Natural killer cell (primary cell): Measurements from ENCODE around the gene TRAF3. TPM values are rescaled to one million over a fixed set of nuclear protein-coding genes. Genes with fewer than 3 reads are reported as not detected.
A peak's percentile ranks its signal among the peaks of the same experiment; 100 is the strongest.

Source experiments
- ATAC-seq, 3 donors: fragments of 150-1000 bp in 2 of 3; fragments of 200-7000 bp in 1 of 3; cut with Tn5 transposase; 1 replicate in 1 of 3; 2 replicates in 2 of 3; pipeline ENCODE4 v1.10.0; 2021; ENCODE audit warnings: mild to moderate bottlenecking in 2 of 3, moderate library complexity in 2 of 3
- DNase-seq, 2 donors: peaks; one replicate each; pipeline versions ENCODE4 v3.0.0 to v3.0.0-alpha.2; 2013 to 2021; ENCODE audit warnings: mixed read lengths in 1 of 2
- H3K27ac ChIP-seq: one replicate; pipeline ENCODE4 v1.5.1; 2013; ENCODE audit warnings: mild to moderate bottlenecking, low read length
- H3K27me3 ChIP-seq: one replicate; pipeline ENCODE4 v1.6.1; 2013; ENCODE audit warnings: low read length; ENCODE audit not compliant: control insufficient read depth, insufficient read depth
- H3K36me3 ChIP-seq: one replicate; pipeline ENCODE4 v1.6.1; 2013; ENCODE audit warnings: low read length; ENCODE audit not compliant: control insufficient read depth, insufficient read depth
- H3K4me1 ChIP-seq: one replicate; pipeline ENCODE4 v1.6.1; 2013; ENCODE audit warnings: low read length; ENCODE audit not compliant: control insufficient read depth, insufficient read depth
- H3K4me3 ChIP-seq: one replicate; pipeline ENCODE4 v1.5.1; 2013; ENCODE audit warnings: low read length
- H3K9me3 ChIP-seq: one replicate; pipeline ENCODE4 v1.6.1; 2013; ENCODE audit warnings: low read length; ENCODE audit not compliant: control insufficient read depth, insufficient read depth
- H3K27ac Mint-ChIP-seq, 2 donors: one replicate each; pipeline ENCODE4 v1.8.0; 2022; ENCODE audit warnings: mild to moderate bottlenecking in 2 of 2, mixed read lengths in 2 of 2, moderate library complexity in 1 of 2
- H3K27me3 Mint-ChIP-seq, 2 donors: one replicate each; pipeline ENCODE4 v1.8.0; 2022; ENCODE audit warnings: low read depth in 2 of 2, mixed read lengths in 2 of 2
- H3K36me3 Mint-ChIP-seq: one replicate; pipeline ENCODE4 v1.8.0; 2022; ENCODE audit warnings: mixed read lengths
- H3K4me1 Mint-ChIP-seq, 2 donors: one replicate each; pipeline ENCODE4 v1.8.0; 2022; ENCODE audit warnings: mixed read lengths in 2 of 2
- H3K4me3 Mint-ChIP-seq: one replicate; pipeline ENCODE4 v1.8.0; 2022; ENCODE audit warnings: mild to moderate bottlenecking, moderate library complexity, mixed read lengths
- H3K9me3 Mint-ChIP-seq, 2 donors: one replicate each; pipeline ENCODE4 v1.8.0; 2022; ENCODE audit warnings: mixed read lengths in 2 of 2
- CTCF ChIP-seq: fragments of 200-600 bp; IDR thresholded peaks from one replicate; pipeline ENCODE4 v1.8.0; 2022; ENCODE audit warnings: antibody characterized with exemption
- WGBS: methylation state at CpG from one replicate; pipeline ENCODE4 v1.1.7; 2013; ENCODE audit warnings: missing lambda C conversion rate; ENCODE audit not compliant: insufficient coverage; 5-methylcytosine and 5-hydroxymethylcytosine counted together
- intact Hi-C: fragments of 100-400 bp; cut with micrococcal nuclease; formaldehyde crosslinking; loops from one replicate; pipeline ENCODE4 v1.14.2; 2022
- total RNA-seq, 4 donors: library from RNA; stranded (reverse); fragments of 120-200 nt in 1 of 4; gene quantifications; one replicate each; pipeline versions ENCODE4 v1.2.3 to v1.2.4, GENCODE V29; 2013 to 2022

The TRAF3 gene
- total RNA-seq, 3 donors from 2014 or later (not counting 1 experiment from before 2014, with no cell fraction given), result 21.0 to 31.6 (median 23.5) TPM

- no peak for DNase-seq
- peaks cover 21% of the 10 kb centered on the region for H3K36me3 ChIP-seq
- no peak for TF ChIP-seq CTCF
- no peaks in the 10 kb centered on the region for H3K9me3 ChIP-seq
- H3K4me1 Mint-ChIP-seq, result peaks cover 31% of the 10 kb centered on the region in 2 donors
- intact Hi-C loops, result no loop called here
- H3K4me3 ChIP-seq, result no peak overlapping the region
- peak in 1 of 3 donors; percentile 48 for ATAC-seq
- peaks cover 7% of the 10 kb centered on the region for H3K36me3 Mint-ChIP-seq
- no peak overlapping the region for H3K4me3 Mint-ChIP-seq
- WGBS, result 82% methylated on average over 7 of the region's 7 CpGs
- no peak overlapping the region for H3K27ac ChIP-seq
- H3K27ac Mint-ChIP-seq, result peak overlapping the region in 1 of 2 donors; percentile 51
- H3K27me3 ChIP-seq, result no peaks in the 10 kb centered on the region
- no peaks in the 10 kb centered on the region for H3K9me3 Mint-ChIP-seq
- no peaks in the 10 kb centered on the region for H3K27me3 Mint-ChIP-seq
- peaks cover 38% of the 10 kb centered on the region for H3K4me1 ChIP-seq
These were observed 126.8 kb downstream of the TRAF3 start for GRCh38 chr14:102903889-102904512.

- Histone ChIP-seq H3K27ac (no peak overlapping the region), H3K9me3 (no peaks in the 10 kb centered on the region), H3K4me1 (peaks cover 32% of the 10 kb centered on the region), H3K36me3 (peaks cover 21% of the 10 kb centered on the region), H3K27me3 (no peaks in the 10 kb centered on the region), H3K4me3 (no peak overlapping the region)
- intact Hi-C loops, result no loop called here
- no peaks in the 10 kb centered on the region for H3K9me3 Mint-ChIP-seq
- H3K4me3 Mint-ChIP-seq, result no peak overlapping the region
- ATAC-seq (no peak), DNase-seq (no peak)
- WGBS, result 97% methylated on average over 37 of the region's 38 CpGs
- H3K36me3 Mint-ChIP-seq, result peaks cover 7% of the 10 kb centered on the region
- H3K27ac Mint-ChIP-seq, result no peak overlapping the region
- peaks cover 31% of the 10 kb centered on the region in 2 donors for H3K4me1 Mint-ChIP-seq
- no peaks in the 10 kb centered on the region for H3K27me3 Mint-ChIP-seq
- TF ChIP-seq CTCF, result no peak
These were observed 128.2 kb downstream of the TRAF3 start for GRCh38 chr14:102905116-102906108.

GRCh38 chr14:102906616-102907302 is 129.5 kb downstream of the TRAF3 start:
- no peak overlapping the region for H3K27ac Mint-ChIP-seq
- H3K4me3 Mint-ChIP-seq, result no peak overlapping the region
- DNase-seq (no peak), ATAC-seq (no peak)
- WGBS, result 98% methylated on average over 30 of the region's 30 CpGs
- peaks cover 19 to 21% of the 10 kb centered on the region in 2 donors for H3K4me1 Mint-ChIP-seq
- H3K9me3 Mint-ChIP-seq, result no peaks in the 10 kb centered on the region
- H3K27me3 Mint-ChIP-seq, result no peaks in the 10 kb centered on the region
- TF ChIP-seq CTCF, result no peak
- Histone ChIP-seq H3K36me3 (peaks cover 21% of the 10 kb centered on the region), H3K4me1 (peaks cover 20% of the 10 kb centered on the region), H3K27ac (no peak overlapping the region), H3K4me3 (no peak overlapping the region), H3K9me3 (no peaks in the 10 kb centered on the region), H3K27me3 (no peaks in the 10 kb centered on the region)
- H3K36me3 Mint-ChIP-seq, result peaks cover 7% of the 10 kb centered on the region
- intact Hi-C loops, result no loop called here
